ENCODE data around the gene WFS1. TPM values are rescaled to one million over a fixed set of nuclear protein-coding genes. Genes with fewer than 3 reads are reported as not detected.

The WFS1 gene
- total and polyA plus RNA-seq, 9 of the 15 experiments (the other 6 are each of a cell fraction or from before 2014, with no cell fraction given) = 0.01 to 0.29 (median 0.03) TPM; not detected in 5

DNA sequence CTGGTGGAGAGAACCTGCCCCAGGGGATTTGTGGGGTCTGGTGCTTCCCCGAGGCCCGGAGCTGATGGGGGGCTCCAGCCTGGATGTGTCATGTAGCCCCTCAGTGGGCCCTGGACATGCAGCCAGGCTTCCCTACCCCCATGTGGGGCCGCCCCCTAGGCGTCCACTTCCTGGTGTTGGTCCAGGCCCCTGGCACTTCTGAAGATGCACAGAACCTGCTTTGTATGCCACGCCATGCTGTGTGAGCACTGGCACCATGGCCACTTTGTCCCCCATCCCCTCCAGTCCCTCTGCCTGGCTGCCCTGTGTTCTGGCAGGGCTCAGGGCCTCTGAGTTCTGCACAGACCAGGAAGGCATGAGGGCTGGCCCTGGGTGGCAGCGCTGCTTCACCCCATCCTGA, 29.2 kb downstream of the WFS1 start:
- intact Hi-C loops (cut with micrococcal nuclease) = no loop called here
- POLR2A ChIA-PET = no interaction called here
- WGBS (ENCODE audit: insufficient coverage, low coverage, missing lambda C conversion rate) = 2% methylated on average over 6 of the region's 6 CpGs
- no peaks in the 10 kb centered on the region for H3K9me3 ChIP-seq (replicated peaks; ENCODE audit: control insufficient read depth, insufficient read depth, low read depth, low read length)
- peaks cover 6% of the 10 kb centered on the region for H3K9me1 ChIP-seq (ENCODE audit: control insufficient read depth, insufficient read depth, low read length)
- BruUV-seq (replicated peaks) = no TSS peak
- peaks cover 4 to 77% of the 10 kb centered on the region in 2 experiments; a peak in 4 of 5 replicates for H3K27me3 ChIP-seq (ENCODE audit: control insufficient read depth in 2 of 2, insufficient read depth in 2 of 2, low read length in 2 of 2)
- DNase-seq (ENCODE audit: extremely low read depth in 1 of 4, low spot score in 3 of 4) (no peak), FAIRE-seq (no peak), ATAC-seq (no peak)
- in situ Hi-C loops (cut with MboI) = no loop called here
- CTCF ChIA-PET (ENCODE audit: low intra/inter-chr PET ratio) = no interaction called here
- H3K79me2 ChIP-seq (ENCODE audit: control insufficient read depth, insufficient read depth, low read length) = no peaks in the 10 kb centered on the region
- no peak overlapping the region for H2AFZ ChIP-seq (ENCODE audit: low read depth, low read length)
- H3K4me1 ChIP-seq (replicated peaks in 1 of 2; ENCODE audit: control insufficient read depth in 2 of 2, insufficient read depth in 2 of 2, low read length in 2 of 2) = peaks cover 0 to 8% of the 10 kb centered on the region in 2 experiments; a peak in 1 of 5 replicates
- peaks cover 13% of the 10 kb centered on the region for H4K20me1 ChIP-seq (replicated peaks; ENCODE audit: control insufficient read depth, insufficient read depth, low read length)
- no peak overlapping the region for H3K9ac ChIP-seq (ENCODE audit: insufficient read depth in 1 of 2, low read depth in 2 of 2, low read length in 2 of 2)
- no peak overlapping the region for H3K4me3 ChIP-seq
- H3K27ac ChIP-seq (ENCODE audit: extremely low read depth, low read depth, low read length) = no peak overlapping the region
- no peaks in the 10 kb centered on the region for H3K36me3 ChIP-seq (ENCODE audit: control insufficient read depth, insufficient read depth, low read length)
- H3K4me2 ChIP-seq (ENCODE audit: insufficient read depth, low read length) = no peak overlapping the region
- TF ChIP-seq PKNOX1 (IDR thresholded peaks at IDR 0.05) (no peak), ZNF263 (CRISPR knock-in tag; IDR thresholded peaks at IDR 0.05; ENCODE audit: borderline replicate concordance) (no peak), PHB2 (IDR thresholded peaks at IDR 0.05; ENCODE audit: low read depth) (no peak), MEF2A (IDR thresholded peaks at IDR 0.05; ENCODE audit: control insufficient read depth, low read depth, low read length) (no peak), KLF6 (CRISPR knock-in tag; IDR thresholded peaks at IDR 0.05; ENCODE audit: borderline replicate concordance) (no peak), HNRNPL (IDR thresholded peaks at IDR 0.05; ENCODE audit: low read depth, low read length) (no peak), ETS2 (tag; IDR thresholded peaks at IDR 0.05; ENCODE audit: borderline replicate concordance, poor library complexity, severe bottlenecking) (no peak), E2F5 (CRISPR knock-in tag; IDR thresholded peaks at IDR 0.05) (no peak), MYC (IDR thresholded peaks at IDR 0.05; ENCODE audit: low read depth, low read length) (no peak), MYC (CRISPR knock-in tag; IDR thresholded peaks at IDR 0.05; ENCODE audit: borderline replicate concordance, low read depth) (no peak), ZNF699 (CRISPR knock-in tag; IDR thresholded peaks at IDR 0.05; ENCODE audit: insufficient replicate concordance) (no peak), RFX7 (CRISPR knock-in tag; IDR thresholded peaks at IDR 0.05) (no peak), JUNB (CRISPR knock-in tag; conservative IDR thresholded peaks at IDR 0.05) (no peak), RBM15 (IDR thresholded peaks at IDR 0.05; ENCODE audit: insufficient read depth, low read length) (no peak), TAF15 (IDR thresholded peaks at IDR 0.05; ENCODE audit: low read depth, low read length) (no peak), ATF4 (CRISPR knock-in tag; IDR thresholded peaks at IDR 0.05) (no peak), CBFA2T3 (IDR thresholded peaks at IDR 0.05) (no peak)
- TF ChIP-seq, protein P1, sequence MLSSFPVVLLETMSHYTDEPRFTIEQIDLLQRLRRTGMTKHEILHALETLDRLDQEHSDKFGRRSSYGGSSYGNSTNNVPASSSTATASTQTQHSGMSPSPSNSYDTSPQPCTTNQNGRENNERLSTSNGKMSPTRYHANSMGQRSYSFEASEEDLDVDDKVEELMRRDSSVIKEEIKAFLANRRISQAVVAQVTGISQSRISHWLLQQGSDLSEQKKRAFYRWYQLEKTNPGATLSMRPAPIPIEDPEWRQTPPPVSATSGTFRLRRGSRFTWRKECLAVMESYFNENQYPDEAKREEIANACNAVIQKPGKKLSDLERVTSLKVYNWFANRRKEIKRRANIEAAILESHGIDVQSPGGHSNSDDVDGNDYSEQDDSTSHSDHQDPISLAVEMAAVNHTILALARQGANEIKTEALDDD (IDR thresholded peaks at IDR 0.05) = no peak
- TF ChIP-seq, protein P2, sequence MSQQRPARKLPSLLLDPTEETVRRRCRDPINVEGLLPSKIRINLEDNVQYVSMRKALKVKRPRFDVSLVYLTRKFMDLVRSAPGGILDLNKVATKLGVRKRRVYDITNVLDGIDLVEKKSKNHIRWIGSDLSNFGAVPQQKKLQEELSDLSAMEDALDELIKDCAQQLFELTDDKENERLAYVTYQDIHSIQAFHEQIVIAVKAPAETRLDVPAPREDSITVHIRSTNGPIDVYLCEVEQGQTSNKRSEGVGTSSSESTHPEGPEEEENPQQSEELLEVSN (IDR thresholded peaks at IDR 0.05; ENCODE audit: borderline replicate concordance in 1 of 2, extremely low read depth in 1 of 2, insufficient read depth in 1 of 2, insufficient read length in 1 of 2, low read depth in 1 of 2, low read length in 1 of 2, poor library complexity in 1 of 2, severe bottlenecking in 1 of 2) = no peak

Data from K562 (cell line).